A673 (cell line): ENCODE data around the gene CEP63. TPM values are rescaled to one million over a fixed set of nuclear protein-coding genes. Genes with fewer than 3 reads are reported as not detected.

ENCODE experiments used
- BruUV-seq: library from RNA; stranded (reverse); fragments of 400-500 nt; replicated peaks from 2 replicates; lab custom pipeline; 2021; lab: Mats Ljungman, UMichigan
- CTCF ChIA-PET: fragments of 300-600 bp; sonication (Branson Sonifier 250); formaldehyde crosslinking; loops from one replicate; lab custom pipeline; 2022; ENCODE audit warnings: antibody characterized with exemption; lab: Charles Lee
- POLR2A ChIA-PET: fragments of 300-600 bp; sonication (Branson Sonifier 250); formaldehyde crosslinking; loops from one replicate; lab custom pipeline; 2022; ENCODE audit warnings: antibody characterized with exemption; ENCODE audit not compliant: low non-redundant PET; lab: Charles Lee
- DNase-seq: peaks from one replicate; pipeline ENCODE4 v3.0.0-alpha.2; 2015; ENCODE audit warnings: low spot score
- H3K27ac ChIP-seq: fragments of 200-600 bp; sonication (generic); 2 replicates; pipeline ENCODE4 v1.5.1; 2016; ENCODE audit warnings: mixed run types, low read depth, mild to moderate bottlenecking, mixed read lengths, antibody characterized with exemption, low read length; ENCODE audit not compliant: poor library complexity, severe bottlenecking
- H3K27me3 ChIP-seq: fragments of 200-600 bp; sonication (generic); replicated peaks from 2 replicates; pipeline ENCODE4 v1.6.1; 2017; ENCODE audit warnings: mixed run types, low read depth, mild to moderate bottlenecking, mixed read lengths, antibody characterized with exemption, low read length; ENCODE audit not compliant: insufficient read depth, poor library complexity
- H3K36me3 ChIP-seq: fragments of 200-600 bp; sonication (generic); 2 replicates; pipeline ENCODE4 v1.6.1; 2016; ENCODE audit warnings: mixed run types, mild to moderate bottlenecking, mixed read lengths, antibody characterized with exemption, low read length; ENCODE audit not compliant: insufficient read depth, poor library complexity, severe bottlenecking
- H3K4me1 ChIP-seq: fragments of 200-600 bp; sonication (generic); 2 replicates; pipeline ENCODE4 v1.6.1; 2017; ENCODE audit warnings: mixed run types, mild to moderate bottlenecking, mixed read lengths, antibody characterized with exemption, low read length; ENCODE audit not compliant: insufficient read depth, poor library complexity, severe bottlenecking
- H3K4me3 ChIP-seq: fragments of 200-600 bp; sonication (generic); 2 replicates; pipeline ENCODE4 v1.5.1; 2016; ENCODE audit warnings: low read depth, mixed run types, mild to moderate bottlenecking, mixed read lengths, low read length; ENCODE audit not compliant: poor library complexity, severe bottlenecking
- H3K9me3 ChIP-seq: fragments of 200-600 bp; sonication (generic); 2 replicates; pipeline ENCODE4 v1.6.1; 2016; ENCODE audit warnings: mixed run types, low read depth, mild to moderate bottlenecking, mixed read lengths, antibody characterized with exemption, low read length; ENCODE audit not compliant: poor library complexity, severe bottlenecking
- EZH2 ChIP-seq: fragments of 200-600 bp; sonication (generic); IDR thresholded peaks from 2 replicates; pipeline ENCODE4 v1.6.1; 2017; ENCODE audit warnings: borderline replicate concordance, low read depth, mild to moderate bottlenecking, mixed read lengths, antibody characterized with exemption, low read length; ENCODE audit not compliant: poor library complexity, severe bottlenecking
- intact Hi-C: fragments of 100-400 bp; cut with micrococcal nuclease; formaldehyde crosslinking; loops from one replicate; pipeline ENCODE4 v1.10.0; 2022; ENCODE audit not compliant: unreplicated experiment
- total RNA-seq: library from RNA; stranded (reverse); gene quantifications from 2 replicates; pipeline ENCODE4 v1.2.3, GENCODE V29; 2021
- TF ChIP-seq, protein P1 (sequence below): fragments of 300-800, 200-600 bp; sonication (generic); conservative IDR thresholded peaks from 2 replicates; pipeline ENCODE4 v1.5.1; 2017; ENCODE audit warnings: low read depth, mild to moderate bottlenecking, antibody characterized with exemption, low read length, moderate library complexity, mixed read lengths

Gene CEP63
- total RNA-seq, 1 experiment from 2014 or later, result 29.2 TPM

GRCh38 chr3:134613006-134613520, 127.2 kb downstream of the CEP63 start:
- no peak for TF ChIP-seq EZH2
- TF ChIP-seq, protein P1, sequence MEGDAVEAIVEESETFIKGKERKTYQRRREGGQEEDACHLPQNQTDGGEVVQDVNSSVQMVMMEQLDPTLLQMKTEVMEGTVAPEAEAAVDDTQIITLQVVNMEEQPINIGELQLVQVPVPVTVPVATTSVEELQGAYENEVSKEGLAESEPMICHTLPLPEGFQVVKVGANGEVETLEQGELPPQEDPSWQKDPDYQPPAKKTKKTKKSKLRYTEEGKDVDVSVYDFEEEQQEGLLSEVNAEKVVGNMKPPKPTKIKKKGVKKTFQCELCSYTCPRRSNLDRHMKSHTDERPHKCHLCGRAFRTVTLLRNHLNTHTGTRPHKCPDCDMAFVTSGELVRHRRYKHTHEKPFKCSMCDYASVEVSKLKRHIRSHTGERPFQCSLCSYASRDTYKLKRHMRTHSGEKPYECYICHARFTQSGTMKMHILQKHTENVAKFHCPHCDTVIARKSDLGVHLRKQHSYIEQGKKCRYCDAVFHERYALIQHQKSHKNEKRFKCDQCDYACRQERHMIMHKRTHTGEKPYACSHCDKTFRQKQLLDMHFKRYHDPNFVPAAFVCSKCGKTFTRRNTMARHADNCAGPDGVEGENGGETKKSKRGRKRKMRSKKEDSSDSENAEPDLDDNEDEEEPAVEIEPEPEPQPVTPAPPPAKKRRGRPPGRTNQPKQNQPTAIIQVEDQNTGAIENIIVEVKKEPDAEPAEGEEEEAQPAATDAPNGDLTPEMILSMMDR, result no peak
- no peak for DNase-seq
- H3K4me3 ChIP-seq, result no peak overlapping the region
- H3K27me3 ChIP-seq, result no peaks in the 10 kb centered on the region
- H3K9me3 ChIP-seq, result no peaks in the 10 kb centered on the region
- H3K27ac ChIP-seq, result no peak overlapping the region
- H3K4me1 ChIP-seq, result no peaks in the 10 kb centered on the region
- no peaks in the 10 kb centered on the region for H3K36me3 ChIP-seq
- CTCF ChIA-PET, result no interaction called here
- intact Hi-C loops, result no loop called here
- no TSS peak for BruUV-seq
- POLR2A ChIA-PET, result no interaction called here

- no peaks in the 10 kb centered on the region for H3K27me3 ChIP-seq
- ChIA-PET CTCF (interaction anchor here (0.6 kb wide), 1 partner anchor 699 kb away, joined by 5 read pairs; no protein-coding TSS in a partner anchor), POLR2A (no interaction called here)
- BruUV-seq, result no TSS peak
- no peak for TF ChIP-seq EZH2
- TF ChIP-seq, protein P1, result no peak
- H3K27ac ChIP-seq, result no peak overlapping the region
- H3K36me3 ChIP-seq, result no peaks in the 10 kb centered on the region
- no peaks in the 10 kb centered on the region for H3K4me1 ChIP-seq
- no peak overlapping the region for H3K4me3 ChIP-seq
- no peaks in the 10 kb centered on the region for H3K9me3 ChIP-seq
- no peak for DNase-seq
- intact Hi-C loops, result no loop called here
Measured at GRCh38 chr3:134614955-134615354, 129.1 kb downstream of the CEP63 start.

- DNase-seq, result no peak
- no peak overlapping the region for H3K27ac ChIP-seq
- no peaks in the 10 kb centered on the region for H3K9me3 ChIP-seq
- POLR2A ChIA-PET, result no interaction called here
- no peaks in the 10 kb centered on the region for H3K4me1 ChIP-seq
- no peaks in the 10 kb centered on the region for H3K27me3 ChIP-seq
- CTCF ChIA-PET, result no interaction called here
- H3K36me3 ChIP-seq, result no peaks in the 10 kb centered on the region
- BruUV-seq, result no TSS peak
- TF ChIP-seq EZH2, result no peak
- TF ChIP-seq, protein P1, result no peak
- intact Hi-C loops, result no loop called here
- no peak overlapping the region for H3K4me3 ChIP-seq
Measured at GRCh38 chr3:134615743-134616142, 129.9 kb downstream of the CEP63 start.
